Epithelial cell of esophagus (primary cell): ENCODE data around the gene ALDH2.

Experiments
- DNase-seq: peaks from one replicate; pipeline ENCODE4 v3.0.0; 2010; ENCODE audit warnings: low read depth
- H3K4me3 ChIP-seq: 2 replicates; pipeline ENCODE4 v1.5.1; 2011; ENCODE audit warnings: mild to moderate bottlenecking, low read length, control low read depth
- CTCF ChIP-seq: IDR thresholded peaks from 2 replicates; pipeline ENCODE4 v1.5.1; 2011; ENCODE audit warnings: low read depth, mild to moderate bottlenecking, low read length, control low read depth, inconsistent platforms; ENCODE audit not compliant: insufficient read depth; ENCODE audit errors: missing control alignments

The ALDH2 gene

DNA sequence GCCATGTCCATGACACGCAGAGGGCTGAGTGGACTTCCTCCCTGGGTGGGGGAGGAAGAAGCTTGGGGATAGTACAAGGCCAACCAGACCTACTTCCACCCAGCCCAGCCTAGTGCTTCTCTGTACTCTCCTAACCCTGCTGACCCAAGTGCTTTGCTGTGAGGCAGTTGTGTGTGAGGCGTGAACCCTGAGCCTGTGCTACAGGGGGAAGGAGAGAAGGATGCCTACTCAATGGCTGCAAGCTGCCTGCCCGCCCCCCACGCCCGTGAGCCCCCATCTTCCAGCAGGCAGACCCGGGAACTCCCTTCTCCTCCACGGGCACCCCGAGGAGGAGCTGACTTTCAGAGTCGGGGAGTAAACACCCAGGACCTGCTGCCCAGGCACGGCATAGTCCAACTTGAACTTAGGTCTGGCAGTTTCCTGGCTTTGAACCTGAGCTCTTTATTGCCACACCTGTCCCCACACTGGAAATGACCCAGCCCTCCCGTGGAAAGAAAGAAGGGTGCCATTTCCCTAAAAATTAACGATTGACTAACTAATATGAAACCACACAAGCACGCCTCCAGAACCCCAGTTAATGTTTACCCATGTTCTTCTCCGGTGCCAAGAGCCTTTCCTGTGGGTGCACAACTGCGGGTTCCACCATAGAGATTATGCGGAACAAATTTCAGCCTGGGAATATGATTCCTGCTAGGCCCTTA is 10.8 kb downstream of the ALDH2 start:
- DNase-seq, result no peak
- no peak for TF ChIP-seq CTCF
- H3K4me3 ChIP-seq, result no peak overlapping the region

DNA sequence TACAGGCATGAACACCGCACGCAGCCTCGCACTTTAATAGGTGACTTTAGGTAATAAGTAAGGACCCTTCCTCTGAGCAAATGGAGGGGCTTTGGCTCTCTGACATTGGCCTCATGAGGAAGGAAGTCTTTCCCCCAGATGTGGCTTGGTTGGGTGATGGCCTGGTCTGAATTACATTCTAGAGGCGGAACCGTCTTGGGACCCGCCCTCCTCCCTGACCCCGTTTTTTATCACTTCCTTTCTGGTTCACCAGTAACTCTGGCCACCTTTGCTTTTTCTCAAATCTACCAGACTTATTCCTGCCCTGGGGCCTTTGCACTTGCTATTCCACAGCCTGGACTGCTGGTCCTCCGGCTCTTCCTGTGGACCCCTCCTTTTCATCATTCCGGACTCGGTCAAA is 13.4 kb downstream of the ALDH2 start:
- no peak for TF ChIP-seq CTCF
- DNase-seq, result no peak
- H3K4me3 ChIP-seq, result no peak overlapping the region

DNA sequence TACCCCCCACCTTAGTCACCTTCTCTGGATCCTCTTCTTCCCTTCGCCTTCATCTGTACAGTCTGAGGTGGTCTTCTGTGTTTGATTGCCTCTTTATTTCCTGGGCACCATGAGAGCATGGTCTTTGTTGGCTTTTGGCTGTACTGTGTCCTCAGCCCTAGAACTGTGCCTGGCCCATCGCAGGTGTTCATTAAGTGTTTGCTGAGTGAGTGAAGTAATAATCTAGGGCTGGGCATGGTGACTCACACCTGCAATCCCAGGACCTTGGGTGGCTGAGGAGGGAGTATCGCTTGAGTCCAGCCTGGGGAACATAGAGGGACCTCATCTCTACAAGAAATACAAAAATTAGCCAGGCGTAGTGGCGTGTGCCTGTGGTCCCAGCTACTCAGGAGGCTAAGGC is 13.9 kb downstream of the ALDH2 start:
- no peak for TF ChIP-seq CTCF
- no peak overlapping the region for H3K4me3 ChIP-seq
- DNase-seq, result peak; percentile 81

- DNase-seq, result no peak
- H3K4me3 ChIP-seq, result no peak overlapping the region
- TF ChIP-seq CTCF, result no peak
Observed at GRCh38 chr12:111781085-111781658, 14.4 kb downstream of the ALDH2 start.

DNA sequence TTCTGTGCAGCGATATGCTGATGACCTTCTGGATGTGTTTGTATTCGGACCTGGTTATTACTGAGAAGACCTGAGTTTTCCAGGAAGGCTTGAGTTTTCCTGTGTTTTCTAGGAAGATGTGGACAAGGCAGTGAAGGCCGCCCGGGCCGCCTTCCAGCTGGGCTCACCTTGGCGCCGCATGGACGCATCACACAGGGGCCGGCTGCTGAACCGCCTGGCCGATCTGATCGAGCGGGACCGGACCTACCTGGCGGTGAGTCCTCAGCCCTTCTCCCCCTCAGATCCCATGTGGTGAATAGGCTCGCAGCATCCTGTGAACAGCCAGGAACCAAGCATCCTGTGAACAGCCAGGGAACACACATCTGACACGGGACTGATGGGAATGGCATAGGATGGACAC is 16.3 kb downstream of the ALDH2 start:
- H3K4me3 ChIP-seq, result no peak overlapping the region
- no peak for DNase-seq
- no peak for TF ChIP-seq CTCF

GRCh38 chr12:111784953-111785352 is 18.2 kb downstream of the ALDH2 start:
- no peak for TF ChIP-seq CTCF
- no peak for DNase-seq
- H3K4me3 ChIP-seq, result no peak overlapping the region

GRCh38 chr12:111785651-111786050 is 18.9 kb downstream of the ALDH2 start:
- no peak for TF ChIP-seq CTCF
- no peak overlapping the region for H3K4me3 ChIP-seq
- no peak for DNase-seq
